ENCODE data around the gene NR3C2.

The NR3C2 gene

DNA sequence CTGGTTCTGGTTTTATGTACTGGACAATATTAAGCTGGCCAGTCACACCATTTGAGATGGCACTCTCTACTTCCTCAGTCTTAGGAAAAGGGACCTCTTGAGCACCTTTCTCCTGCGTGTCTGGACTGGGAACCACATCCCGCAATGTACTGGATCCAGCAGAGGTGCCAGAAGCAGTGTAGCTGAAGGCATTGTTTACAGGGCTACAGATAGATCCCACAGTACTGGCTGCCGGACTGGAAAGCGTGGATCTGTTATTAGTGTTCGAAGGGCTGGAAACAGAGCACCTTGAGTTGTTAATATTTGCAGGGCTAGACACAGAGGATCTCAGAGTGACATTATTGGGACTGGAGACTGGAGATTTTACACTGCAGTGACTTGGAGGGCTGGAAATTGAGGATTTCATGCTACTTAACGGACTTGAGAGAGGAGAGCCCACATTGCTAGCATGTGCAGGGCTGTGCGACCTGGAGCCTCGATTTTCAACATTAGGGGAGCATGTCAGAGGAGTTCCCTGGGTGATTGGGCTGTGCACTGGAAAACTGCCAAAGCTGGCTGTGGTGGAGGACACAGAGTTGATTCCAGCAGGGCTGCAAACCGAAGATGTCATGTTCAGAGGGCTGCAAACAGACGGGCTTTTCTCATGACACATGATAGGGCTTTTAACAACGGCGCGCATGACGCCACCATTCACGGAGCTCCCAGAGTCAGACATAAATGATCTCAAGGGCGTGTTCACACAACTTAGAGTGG is 6.4 kb downstream of the NR3C2 start:
- FAIRE-seq (no peak), DNase-seq (ENCODE audit: low spot score) (no peak)

DNA sequence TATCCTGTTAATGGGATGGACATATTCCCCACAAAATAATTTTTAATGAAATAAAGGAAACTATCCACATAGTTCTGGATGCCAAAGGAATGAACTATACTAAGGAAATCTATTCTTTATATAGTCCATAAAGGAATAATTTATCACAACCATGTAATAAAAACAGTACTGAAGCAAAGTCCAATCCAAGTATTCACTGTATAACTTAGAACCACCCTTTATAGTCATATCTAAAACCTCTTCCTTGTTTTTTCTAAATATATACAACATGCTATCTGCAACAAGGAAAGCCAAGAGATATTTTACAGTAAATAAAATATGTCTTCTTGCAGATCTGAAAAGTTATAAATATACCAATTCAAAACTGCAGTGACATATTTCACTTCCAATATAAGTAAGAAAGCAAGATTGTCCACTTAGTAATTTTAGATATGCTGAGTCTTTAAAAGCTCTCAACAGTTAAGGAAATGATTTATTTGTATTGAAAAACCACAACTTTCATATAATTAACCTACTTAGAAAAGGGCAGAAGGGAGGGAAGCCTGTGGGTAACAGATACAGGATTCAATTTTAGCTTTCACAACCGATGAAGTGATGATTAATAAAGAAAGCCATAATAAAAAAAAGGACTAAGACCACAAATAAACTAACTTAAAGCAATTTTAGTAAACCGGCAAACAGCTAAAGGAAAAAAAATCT is 8.0 kb downstream of the NR3C2 start:
- no peak for FAIRE-seq
- DNase-seq (ENCODE audit: low spot score), result no peak

DNA sequence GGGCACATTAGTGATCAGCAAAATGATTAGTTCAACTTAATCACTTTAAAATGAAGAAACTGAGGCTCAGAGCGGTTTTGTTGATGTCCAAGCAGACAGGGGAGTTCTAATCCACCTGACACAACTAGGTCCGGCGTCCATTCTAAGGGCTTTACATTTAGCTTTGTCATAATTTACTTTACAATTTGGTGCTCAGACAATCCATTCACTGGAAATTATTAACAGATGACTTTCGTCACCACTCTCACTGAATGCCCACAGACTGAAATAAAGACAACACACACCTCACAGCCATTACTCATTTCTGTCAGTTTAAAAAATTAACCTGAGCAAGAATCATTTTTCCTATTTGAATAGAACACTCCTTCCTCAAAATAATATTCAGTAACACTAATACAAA is 10.8 kb downstream of the NR3C2 start:
- FAIRE-seq, result no peak

DNA sequence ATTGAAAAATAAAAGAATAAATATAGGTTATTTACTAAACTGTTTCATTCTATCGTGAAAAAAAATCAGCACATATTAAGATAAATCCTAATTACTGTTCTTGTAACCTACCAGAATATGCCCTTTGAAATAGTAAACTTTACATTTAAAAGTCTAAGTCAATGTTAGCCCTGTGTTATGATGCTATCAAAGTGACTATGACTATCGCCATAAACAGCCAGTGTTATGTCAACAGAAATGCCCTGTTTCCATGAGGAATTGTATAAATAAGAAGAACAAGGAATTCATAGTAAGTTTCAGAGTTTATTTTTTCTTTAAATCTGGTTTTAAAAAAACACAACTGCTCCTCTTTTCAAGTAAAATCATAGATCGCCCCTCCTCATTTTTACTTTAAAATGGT is 11.4 kb downstream of the NR3C2 start:
- DNase-seq (ENCODE audit: low spot score) (no peak), FAIRE-seq (no peak)

More for the DNA sequence above, 10.8 kb downstream of the NR3C2 start:
- no peak for DNase-seq (ENCODE audit: low spot score)

DNA sequence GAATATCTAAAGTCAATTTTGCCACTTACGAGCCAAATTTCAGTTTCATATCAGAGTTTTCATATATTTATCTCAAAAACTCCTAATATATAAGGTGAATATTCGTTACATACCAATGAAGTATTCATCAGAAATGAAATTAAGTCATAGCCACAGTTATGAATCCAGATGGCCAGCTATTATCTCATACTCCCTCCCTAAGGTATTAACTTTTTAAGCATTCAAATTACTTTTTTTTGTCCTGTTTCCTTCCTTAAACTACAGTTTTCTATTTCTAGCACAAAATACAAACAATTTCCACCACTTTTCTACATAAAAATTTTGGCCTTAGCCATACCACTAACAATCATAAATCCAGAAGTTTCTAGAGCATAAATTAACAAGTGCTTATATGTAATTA is 13.0 kb downstream of the NR3C2 start:
- DNase-seq (ENCODE audit: low spot score) (no peak), FAIRE-seq (no peak)

DNA sequence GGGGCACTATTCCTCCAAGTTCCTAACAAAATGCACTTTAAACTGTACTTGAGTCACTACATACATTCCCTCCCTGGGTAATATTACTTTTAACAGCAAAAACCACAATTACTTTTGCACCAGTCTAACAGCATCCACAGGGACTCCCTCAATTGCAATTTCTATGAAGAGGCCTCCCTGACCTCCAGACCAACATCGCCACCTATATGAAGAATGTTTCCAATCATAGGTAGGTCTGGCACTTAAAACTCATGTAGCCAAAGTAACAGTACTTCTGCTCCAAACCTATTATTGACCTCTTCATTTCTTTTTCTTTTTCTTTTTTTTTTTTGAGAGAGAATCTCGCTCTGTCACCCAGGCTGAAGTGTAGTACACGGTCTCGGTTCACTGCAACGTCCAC is 15.6 kb downstream of the NR3C2 start:
- no peak for DNase-seq (ENCODE audit: low spot score)
- no peak for FAIRE-seq

DNA sequence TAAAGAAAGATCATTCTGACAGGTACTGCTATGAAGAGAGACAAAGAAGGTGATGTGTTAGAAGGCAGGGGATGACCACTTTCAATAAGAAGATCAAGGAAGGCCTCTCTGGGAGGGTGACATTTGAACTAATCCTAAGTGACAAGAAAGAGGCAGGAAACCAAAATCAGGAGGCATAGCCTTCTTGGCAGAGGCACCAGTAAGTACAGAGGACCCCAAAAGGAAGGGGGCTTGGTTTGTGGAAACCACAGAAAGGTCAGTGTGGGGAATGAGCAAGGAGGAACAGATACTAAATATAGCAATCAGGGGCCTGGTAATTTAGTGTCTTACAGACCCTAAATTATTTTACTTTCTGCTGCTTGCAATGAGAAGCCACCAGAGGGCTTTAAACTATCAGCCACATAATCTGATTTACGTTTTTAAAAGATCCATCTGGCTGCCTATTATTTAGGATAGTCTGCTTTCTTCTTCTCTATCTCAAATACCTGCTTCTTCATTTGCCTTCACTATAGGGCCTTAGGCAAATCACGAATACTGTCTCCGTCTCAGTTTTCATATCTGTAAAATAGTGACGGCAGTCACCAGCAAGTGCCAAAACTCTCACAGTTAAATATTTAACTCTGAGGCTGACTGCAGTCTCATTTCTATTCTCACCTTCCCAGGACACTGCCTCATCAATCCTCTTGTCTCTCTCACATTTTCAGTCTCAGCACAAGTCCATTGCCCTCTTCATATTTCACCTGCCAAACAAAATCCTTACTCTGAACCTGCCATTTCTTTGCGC is 16.7 kb downstream of the NR3C2 start:
- no peak for DNase-seq (ENCODE audit: low spot score)
- FAIRE-seq, result no peak

DNA sequence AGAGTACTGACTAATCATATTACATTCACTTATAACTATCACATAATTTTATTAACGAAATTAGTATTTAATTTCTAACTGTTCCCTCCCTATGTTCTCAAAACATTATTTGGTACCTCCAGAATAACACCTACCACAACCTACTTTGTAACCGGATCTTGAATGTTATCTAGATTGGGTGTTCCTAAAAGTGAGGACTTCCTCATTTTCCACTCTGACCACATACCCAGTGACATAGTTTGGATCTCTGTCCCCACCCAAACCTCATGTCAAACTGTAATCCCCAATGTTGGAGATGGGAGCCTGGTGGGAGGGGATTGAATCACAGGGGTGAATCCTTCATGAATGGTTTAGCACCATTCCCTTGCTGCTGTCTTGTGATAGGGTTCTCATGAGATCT is 21.8 kb downstream of the NR3C2 start:
- DNase-seq (ENCODE audit: low spot score), result no peak
- FAIRE-seq, result no peak

DNA sequence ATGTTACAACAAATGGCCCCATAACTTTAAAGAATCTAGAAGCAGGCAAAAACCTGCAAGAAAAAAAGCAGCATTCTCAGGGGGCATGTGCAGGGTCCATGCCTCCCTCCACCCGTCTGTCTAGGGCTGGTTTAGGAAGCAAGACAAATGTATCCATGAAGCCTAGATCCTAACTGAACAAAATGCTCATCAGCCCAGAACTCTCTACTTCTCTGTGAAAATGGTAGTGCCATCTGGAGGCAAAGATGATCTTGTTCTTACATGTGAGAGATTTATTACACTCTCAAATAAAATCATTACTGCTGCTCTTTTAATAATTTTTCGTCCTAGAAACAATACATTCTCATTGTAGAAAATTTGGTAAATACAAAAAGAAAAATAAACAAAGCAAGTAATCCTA is 26.7 kb downstream of the NR3C2 start:
- peak; percentile 5 for DNase-seq (ENCODE audit: low spot score)
- FAIRE-seq, result no peak

DNA sequence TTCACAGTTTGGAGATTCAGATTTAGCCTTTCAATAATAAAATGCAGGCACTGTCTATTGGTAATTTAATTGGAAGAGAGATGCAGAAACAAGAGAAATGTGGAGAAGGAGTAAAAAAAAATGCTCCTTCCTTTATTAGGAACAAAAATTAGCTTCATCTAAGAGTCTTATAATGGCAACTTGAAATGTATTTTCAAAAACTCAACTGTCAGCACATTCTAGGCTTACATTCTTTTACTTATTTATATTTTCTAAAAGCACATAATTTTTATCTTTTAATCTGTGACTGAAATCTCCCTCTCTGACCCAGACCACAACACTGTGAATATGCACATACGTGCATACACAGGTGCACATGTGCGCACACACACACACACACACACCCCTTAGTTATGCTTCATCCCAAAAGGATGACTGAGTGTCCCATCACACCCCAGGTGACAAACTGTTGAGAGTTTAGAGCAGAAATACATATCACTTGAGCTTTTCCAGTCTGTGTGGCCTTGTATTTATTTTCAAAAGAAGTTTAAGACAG is 29.7 kb downstream of the NR3C2 start:
- DNase-seq (ENCODE audit: low spot score) (no peak), FAIRE-seq (no peak)

DNA sequence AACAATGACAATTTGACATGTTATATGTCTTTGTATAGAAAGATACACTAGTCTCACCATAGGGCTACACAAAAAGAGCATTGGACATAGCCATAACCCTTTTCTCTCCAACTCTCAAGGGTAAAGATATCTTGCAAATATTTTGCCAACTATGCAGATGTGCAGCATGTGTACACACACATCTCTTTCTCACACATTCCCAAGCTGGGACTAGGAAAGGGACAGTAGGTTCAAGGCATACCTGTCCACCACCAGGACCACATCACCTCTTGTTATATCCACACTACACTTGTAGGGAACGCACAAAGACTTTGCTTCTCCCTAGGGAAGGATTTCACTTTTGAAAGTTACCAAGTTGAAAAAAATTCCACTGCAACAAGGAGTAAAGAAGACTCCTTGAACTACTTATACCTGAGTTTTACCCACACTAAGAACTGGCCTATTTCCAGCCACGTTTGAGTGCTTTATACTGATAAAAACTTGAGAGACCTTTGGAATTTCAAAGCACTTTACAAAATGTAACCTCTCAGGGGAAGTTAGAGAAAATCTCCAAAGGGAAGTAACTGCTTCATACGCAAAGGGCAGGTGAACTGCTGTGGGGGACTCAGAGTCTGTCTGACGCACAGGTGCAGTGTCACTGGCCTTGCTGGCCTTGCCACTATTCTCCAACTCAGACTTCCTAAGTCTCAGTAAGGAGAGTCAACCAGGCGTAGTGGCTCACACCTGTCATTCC is 36.9 kb downstream of the NR3C2 start:
- FAIRE-seq (no peak), DNase-seq (ENCODE audit: low spot score) (no peak)

DNA sequence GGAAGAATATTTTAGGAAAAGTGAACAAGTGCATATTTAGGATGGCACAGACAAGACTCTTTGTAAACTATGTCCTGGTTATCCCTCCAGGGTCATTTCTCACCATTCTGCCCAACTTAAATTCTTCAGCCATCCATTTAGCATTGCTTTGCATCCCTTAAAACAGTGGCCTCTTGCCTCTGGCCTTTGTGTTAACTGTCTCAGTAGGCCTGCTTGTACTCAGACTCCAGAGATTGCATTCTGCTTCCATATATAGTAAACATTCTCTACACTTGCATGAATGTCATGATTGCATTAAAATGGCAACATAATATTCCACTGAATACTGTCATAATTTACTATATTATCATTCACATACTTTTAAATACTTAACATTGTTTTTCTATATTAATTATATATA is 43.2 kb downstream of the NR3C2 start:
- FAIRE-seq, result no peak
- no peak for DNase-seq (ENCODE audit: low spot score)

DNA sequence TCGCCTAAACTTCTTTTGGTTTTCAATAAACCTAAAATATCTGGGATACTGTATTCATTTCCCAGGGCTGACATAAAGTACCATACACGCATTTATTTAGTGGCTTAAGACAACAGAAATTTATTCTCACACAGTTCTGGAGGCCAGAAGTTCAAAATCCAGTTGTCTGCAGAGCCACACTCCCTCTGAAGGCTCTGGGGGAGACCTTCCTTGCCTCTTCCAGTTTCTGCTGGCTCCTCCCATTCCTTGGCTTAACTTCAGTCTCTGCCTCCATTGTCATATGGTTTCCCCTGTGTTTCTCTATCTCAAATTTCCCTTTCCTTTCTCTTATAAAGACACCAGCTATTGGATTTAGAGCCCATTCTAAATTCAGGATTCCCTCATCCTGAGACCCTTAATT is 44.4 kb downstream of the NR3C2 start:
- DNase-seq (ENCODE audit: low spot score) (no peak), FAIRE-seq (no peak)

DNA sequence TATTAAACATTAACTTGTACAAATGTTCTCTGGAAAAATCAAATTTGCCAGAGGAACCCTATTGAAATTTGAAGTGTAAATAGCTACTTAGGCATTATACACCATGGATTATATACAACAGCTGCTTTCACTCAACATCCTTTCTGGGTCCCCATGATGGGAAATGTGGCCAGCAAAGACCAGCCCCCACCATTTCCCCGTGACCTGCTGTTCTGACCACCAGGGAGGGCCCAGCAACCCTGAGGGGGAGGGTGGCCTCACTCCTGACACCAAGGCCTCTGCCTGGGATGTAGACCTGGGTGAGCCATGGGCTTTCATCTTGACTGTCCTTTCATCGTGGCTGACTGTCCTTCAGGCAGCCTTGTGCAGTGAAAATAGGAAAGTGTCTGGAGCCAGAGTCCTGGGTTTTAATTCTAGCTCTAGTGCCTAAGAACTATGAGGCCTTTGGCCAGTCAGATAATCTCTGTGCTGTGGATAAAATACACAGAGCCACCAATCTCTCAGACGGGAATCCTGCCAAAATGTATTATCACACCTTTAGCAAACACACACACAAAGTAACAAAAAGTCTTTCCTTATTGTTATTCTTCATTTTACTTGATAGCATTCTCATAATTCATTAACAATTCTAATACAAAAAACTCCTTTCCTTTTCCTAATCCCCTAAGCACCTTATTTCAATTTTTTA is 45.1 kb downstream of the NR3C2 start:
- FAIRE-seq (no peak), DNase-seq (ENCODE audit: low spot score) (no peak)

DNA sequence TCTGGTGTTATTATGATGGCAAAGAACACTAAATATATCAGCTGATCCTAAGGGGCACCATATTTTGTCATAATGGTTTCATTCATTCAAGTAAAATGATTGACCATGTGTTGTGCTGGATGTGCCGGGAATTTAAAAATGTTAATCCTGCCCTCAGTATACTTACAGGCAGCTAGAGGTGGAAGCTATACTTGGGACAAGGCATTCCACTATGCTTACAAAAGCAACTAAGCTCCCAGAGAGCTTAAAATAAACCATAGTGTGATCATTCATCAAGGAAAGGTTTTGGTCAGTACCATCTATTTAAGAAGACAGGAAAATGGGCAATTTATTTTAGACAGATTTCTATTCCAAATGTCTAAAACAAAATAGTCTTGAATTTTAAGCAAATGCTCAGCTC is 46.4 kb downstream of the NR3C2 start:
- FAIRE-seq (no peak), DNase-seq (ENCODE audit: low spot score) (no peak)

DNA sequence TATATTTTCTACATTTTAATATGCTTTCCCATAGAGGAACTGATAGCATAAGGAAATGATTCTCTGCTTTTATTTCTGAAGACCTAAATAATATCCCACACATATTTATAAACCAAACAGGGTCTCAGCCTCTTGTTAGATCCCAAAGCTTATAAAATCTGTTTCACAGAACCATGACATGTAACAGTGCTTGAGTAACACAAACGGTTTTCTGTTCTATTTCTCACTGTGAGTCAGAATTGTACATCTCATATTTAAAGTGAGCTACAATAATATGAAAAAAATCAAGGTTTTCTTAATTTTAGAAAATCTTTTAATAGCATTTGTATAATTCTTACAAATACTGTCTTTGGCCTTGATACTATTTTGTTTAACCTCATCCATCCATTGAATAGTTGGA is 51.2 kb downstream of the NR3C2 start:
- no peak for DNase-seq (ENCODE audit: low spot score)
- FAIRE-seq, result no peak

DNA sequence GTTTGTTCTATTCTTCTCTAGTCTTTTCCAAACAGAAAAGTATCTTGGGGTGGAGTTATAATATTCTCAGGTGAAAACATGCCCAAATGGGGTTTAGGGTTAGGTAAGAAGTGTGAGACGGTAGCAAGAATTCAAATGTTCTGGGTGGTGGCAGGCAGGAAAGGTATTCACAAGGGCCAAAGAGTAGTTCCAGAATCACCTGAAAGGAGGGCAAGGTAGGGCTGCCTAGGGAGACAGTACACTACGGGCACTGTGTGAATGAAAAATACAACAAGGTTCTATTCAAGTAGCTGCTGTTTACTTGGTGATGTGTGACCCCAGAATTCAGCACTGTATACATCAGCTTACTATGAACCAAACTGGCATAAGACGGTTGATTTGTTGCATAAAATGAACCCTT is 51.9 kb downstream of the NR3C2 start:
- no peak for DNase-seq (ENCODE audit: low spot score)
- FAIRE-seq, result no peak

DNA sequence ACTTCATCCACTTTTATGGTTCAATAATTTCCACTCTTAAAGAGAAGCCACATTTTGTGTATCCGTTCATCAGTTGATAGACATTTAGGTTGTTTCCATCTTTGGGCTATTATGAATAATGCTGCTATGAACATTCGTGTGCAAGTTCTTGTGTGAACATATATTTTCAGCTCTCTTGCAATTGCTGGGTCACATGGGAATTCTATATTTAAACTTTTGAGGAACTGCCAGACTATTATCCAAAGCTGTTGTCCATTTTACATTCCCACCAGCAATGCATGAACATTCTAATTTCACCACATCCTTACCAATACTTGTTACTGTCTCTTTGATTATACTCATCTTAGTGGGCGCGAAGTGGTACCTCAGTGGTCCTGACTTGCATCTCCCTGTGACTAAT is 61.9 kb downstream of the NR3C2 start:
- FAIRE-seq (no peak), DNase-seq (ENCODE audit: low spot score) (no peak)

DNA sequence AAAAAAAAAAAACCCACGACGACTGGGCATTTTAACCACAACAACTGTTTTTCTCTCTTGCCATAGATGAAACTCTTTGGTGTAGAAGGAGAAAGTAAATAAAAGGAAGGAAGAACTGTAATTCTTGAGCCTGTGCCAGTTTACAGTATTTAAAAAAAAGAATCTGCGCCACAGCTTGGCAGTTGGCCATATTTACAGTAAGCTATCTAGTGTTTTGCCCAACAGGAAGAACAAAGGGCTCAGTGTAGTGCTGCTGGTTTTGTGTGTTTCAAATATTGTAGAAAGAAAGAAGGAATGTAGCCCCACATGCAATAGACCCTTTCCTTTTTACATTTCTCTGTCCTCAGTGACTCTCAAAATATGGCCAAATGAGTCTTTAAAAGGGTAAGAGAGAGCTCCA is 66.1 kb downstream of the NR3C2 start:
- no peak for FAIRE-seq
- peak; percentile 59 for DNase-seq (ENCODE audit: low spot score)

DNA sequence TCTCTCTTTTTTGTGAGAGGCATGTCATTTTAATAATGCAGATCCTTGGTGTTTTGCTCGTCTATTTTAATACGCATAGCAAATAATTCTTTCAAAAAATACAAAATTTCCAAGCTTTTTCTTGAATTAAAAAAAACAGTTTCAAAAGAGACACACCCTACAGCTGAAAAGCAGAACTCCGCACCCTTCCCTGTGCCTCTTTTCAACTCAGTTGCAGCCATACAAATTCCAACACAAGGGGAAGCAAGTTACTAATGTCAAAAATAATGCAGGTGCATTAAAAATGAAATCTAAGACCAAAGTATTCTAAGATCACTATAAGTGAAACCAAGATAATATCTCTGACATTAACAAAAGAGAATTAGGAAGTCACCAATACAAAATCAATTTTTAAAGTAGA is 66.6 kb downstream of the NR3C2 start:
- FAIRE-seq (no peak), DNase-seq (ENCODE audit: low spot score) (no peak)

DNA sequence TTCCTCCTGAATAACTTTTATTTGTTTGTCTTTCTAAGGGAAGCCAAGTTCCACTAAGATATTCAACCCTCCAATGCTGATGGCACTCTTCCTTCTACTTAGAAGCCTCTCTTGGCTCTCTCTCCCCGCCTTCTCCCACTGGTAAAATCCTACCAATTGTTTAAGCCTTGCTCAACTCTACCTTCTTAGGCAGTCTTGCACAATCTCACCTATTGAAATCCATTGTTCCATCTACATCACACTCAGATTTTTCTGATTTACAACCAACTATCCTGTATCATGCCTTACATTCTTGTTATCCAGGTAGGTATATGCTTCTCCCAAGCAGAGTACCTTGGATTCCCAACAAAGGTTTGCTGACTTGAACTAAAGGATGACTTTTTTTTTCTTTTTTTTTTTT is 69.1 kb downstream of the NR3C2 start:
- FAIRE-seq, result no peak
- DNase-seq (ENCODE audit: low spot score), result no peak
